GM12878 (cell line): Measurements from ENCODE around the gene MCEE. TPM values are rescaled to one million over a fixed set of nuclear protein-coding genes. Genes with fewer than 3 reads are reported as not detected.

Source experiments
- ATAC-seq: fragments of 200-7000 bp; cut with Tn5 transposase; 3 replicates; pipeline ENCODE4 v1.9.1; 2020; ENCODE audit warnings: mild to moderate bottlenecking, moderate library complexity
- BruUV-seq: library from RNA; stranded (reverse); fragments of 400-500 nt; replicated peaks from 2 replicates; lab custom pipeline; 2021; lab: Mats Ljungman, UMichigan
- CTCF ChIA-PET: fragments of 300-600 bp; sonication (Branson Sonifier 250); formaldehyde crosslinking; extraction: SDS; loops from one replicate; lab custom pipeline; 2021; ENCODE audit warnings: inconsistent platforms; lab: Yijun Ruan, JAX
- POLR2A ChIA-PET: fragments of 350-600 bp; formaldehyde crosslinking; extraction: SDS; loops from one replicate; lab custom pipeline; 2021; ENCODE audit warnings: inconsistent platforms; lab: Charles Lee
- RAD21 ChIA-PET: fragments of 300-600 bp; sonication (Branson Sonifier 250); formaldehyde crosslinking; loops from one replicate; lab custom pipeline; 2023; ENCODE audit warnings: antibody characterized with exemption; ENCODE audit not compliant: unreplicated experiment; lab: Charles Lee
- SMC1A ChIA-PET: fragments of 300-600 bp; sonication (Branson Sonifier 250); formaldehyde crosslinking; loops from one replicate; lab custom pipeline; 2023; ENCODE audit not compliant: unreplicated experiment, uncharacterized antibody; lab: Charles Lee
- DNase-seq: peaks from one replicate; pipeline ENCODE4 v3.0.0-alpha.2; 2011; ENCODE audit warnings: low read depth, low spot score
- FAIRE-seq: peaks from 3 replicates; lab custom pipeline; 2011; peaks lifted over from hg19 to GRCh38; lab: Jason Lieb, UNC
- H2AFZ ChIP-seq: 2 replicates; pipeline ENCODE4 v1.6.0; 2011; ENCODE audit warnings: low read depth, low read length, control low read depth; ENCODE audit not compliant: control insufficient read depth
- H3K27ac ChIP-seq: 2 replicates; pipeline ENCODE4 v1.5.1; 2011; ENCODE audit warnings: control low read depth; ENCODE audit not compliant: control insufficient read depth, insufficient read depth
- H3K27me3 ChIP-seq, 2 experiments: replicated peaks in 1 of 2; 2 replicates each; pipeline versions ENCODE4 v1.6.0 to v1.6.1; 2011; ENCODE audit warnings: low read length in 1 of 2; ENCODE audit not compliant: control insufficient read depth in 2 of 2, insufficient read depth in 2 of 2
- H3K36me3 ChIP-seq, 2 experiments: 2 replicates each; pipeline ENCODE4 v1.5.1; 2011; ENCODE audit warnings: low read length in 1 of 2; ENCODE audit not compliant: control insufficient read depth in 2 of 2, insufficient read depth in 2 of 2
- H3K4me1 ChIP-seq: 2 replicates; pipeline ENCODE4 v1.6.1; 2011; ENCODE audit warnings: mild to moderate bottlenecking, low read length, moderate library complexity, mixed read lengths; ENCODE audit not compliant: control insufficient read depth, insufficient read depth
- H3K4me2 ChIP-seq: 2 replicates; pipeline ENCODE4 v1.6.0; 2011; ENCODE audit warnings: control low read depth; ENCODE audit not compliant: control insufficient read depth, insufficient read depth
- H3K4me3 ChIP-seq: fragments of 200-600 bp; sonication (generic); 2 replicates; pipeline ENCODE4 v1.5.1; 2016
- H3K79me2 ChIP-seq: 2 replicates; pipeline ENCODE4 v1.6.0; 2011; ENCODE audit warnings: low read length; ENCODE audit not compliant: control insufficient read depth, insufficient read depth
- H3K9ac ChIP-seq: 2 replicates; pipeline ENCODE4 v1.8.0; 2011; ENCODE audit warnings: low read length, control low read depth, mixed read lengths; ENCODE audit not compliant: control insufficient read depth, insufficient read depth
- H3K9me3 ChIP-seq: replicated peaks from 3 replicates; pipeline ENCODE4 v1.5.1; 2011; ENCODE audit warnings: mild to moderate bottlenecking, low read length; ENCODE audit not compliant: control insufficient read depth, insufficient read depth
- H4K20me1 ChIP-seq: 2 replicates; pipeline ENCODE4 v1.6.0; 2011; ENCODE audit not compliant: control insufficient read depth, insufficient read depth
- BHLHE40 ChIP-seq, 2 experiments: fragments of 450-650 bp in 1 of 2; IDR thresholded peaks; 2 replicates each; pipeline ENCODE4 v1.6.1; 2011 to 2017; ENCODE audit warnings: low read depth in 2 of 2, borderline replicate concordance in 1 of 2, improper control_type of control experiment in 1 of 2, low read length in 1 of 2, mild to moderate bottlenecking in 1 of 2
- BMI1 ChIP-seq: fragments of 450-650 bp; IDR thresholded peaks from 2 replicates; pipeline ENCODE4 v1.6.1; 2016; ENCODE audit warnings: mild to moderate bottlenecking, moderate library complexity, borderline replicate concordance
- CBFB ChIP-seq: IDR thresholded peaks from 2 replicates; pipeline ENCODE4 v1.6.1; 2016; ENCODE audit warnings: antibody characterized with exemption, low read depth
- CBX5 ChIP-seq: sonication (generic); IDR thresholded peaks from 2 replicates; pipeline ENCODE4 v1.6.1; 2016; ENCODE audit warnings: low read depth, moderate library complexity, mild to moderate bottlenecking, inconsistent platforms
- IRF3 ChIP-seq: fragments of 450-650 bp; IDR thresholded peaks from 2 replicates; pipeline ENCODE4 v1.6.1; 2014; ENCODE audit warnings: mild to moderate bottlenecking
- MLLT1 ChIP-seq: fragments of 450-650 bp; IDR thresholded peaks from 2 replicates; pipeline ENCODE4 v1.6.1; 2016; ENCODE audit warnings: mild to moderate bottlenecking
- NFYB ChIP-seq: IDR thresholded peaks from 2 replicates; pipeline ENCODE4 v1.6.1; 2011; ENCODE audit warnings: low read depth, mild to moderate bottlenecking, low read length, improper control_type of control experiment, moderate library complexity; ENCODE audit not compliant: insufficient read depth
- PBX3 ChIP-seq: IDR thresholded peaks from 2 replicates; pipeline ENCODE4 v1.6.1; 2011; ENCODE audit warnings: mild to moderate bottlenecking, low read depth, low read length, moderate library complexity; ENCODE audit not compliant: insufficient replicate concordance
- RB1 ChIP-seq: fragments of 450-650 bp; formaldehyde crosslinking; IDR thresholded peaks from 2 replicates; pipeline ENCODE4 v1.6.1; 2017; ENCODE audit warnings: mild to moderate bottlenecking, borderline replicate concordance
- SPI1 ChIP-seq: IDR thresholded peaks from 2 replicates; pipeline ENCODE4 v1.6.1; 2011; ENCODE audit warnings: low read depth, mild to moderate bottlenecking, low read length, moderate library complexity, borderline replicate concordance; ENCODE audit not compliant: insufficient read depth
- SRF ChIP-seq, 2 experiments: IDR thresholded peaks; 2 replicates each; pipeline ENCODE4 v1.6.1; 2011; ENCODE audit warnings: low read depth in 2 of 2, low read length in 2 of 2, mild to moderate bottlenecking in 1 of 2, moderate library complexity in 1 of 2
- STAT1 ChIP-seq: fragments of 450-650 bp; conservative IDR thresholded peaks from 2 replicates; pipeline ENCODE4 v1.6.1; 2014; ENCODE audit warnings: antibody characterized with exemption, mild to moderate bottlenecking
- YBX1 ChIP-seq: fragments of 450-650 bp; IDR thresholded peaks from 2 replicates; pipeline ENCODE4 v1.6.1; 2016; ENCODE audit warnings: antibody characterized with exemption
- ZNF207 ChIP-seq: fragments of 450-650 bp; IDR thresholded peaks from 2 replicates; pipeline ENCODE4 v1.6.1; 2014; ENCODE audit warnings: antibody characterized with exemption, mild to moderate bottlenecking, borderline replicate concordance
- WGBS: methylation state at CpG from one replicate; pipeline ENCODE4 v1.1.6; 2016; ENCODE audit warnings: low lambda C conversion rate; ENCODE audit not compliant: insufficient replicate concordance, insufficient coverage; ENCODE audit errors: missing lambda C conversion rate; 5-methylcytosine and 5-hydroxymethylcytosine counted together
- in situ Hi-C: fragments of 300-500 bp; cut with MboI; formaldehyde crosslinking; loops from 9 replicates; pipeline ENCODE4 v1.14.3; 2018; ENCODE audit warnings: mixed read lengths
- intact Hi-C: fragments of 100-400 bp; cut with micrococcal nuclease; formaldehyde crosslinking; loops from one replicate; pipeline ENCODE4 v1.14.2; 2022; ENCODE audit not compliant: unreplicated experiment
- polyA plus RNA-seq, 11 experiments: library from polyadenylated mRNA; depleted of rRNA in 4 of 11; unstranded in 6 of 11; stranded (reverse) in 5 of 11; fragments of >200 nt; fragmentation: Nextera tagmentation in 4 of 11; fragmentation: Illumina TruSeq in 1 of 11; extraction: Ambion mirVana in 4 of 11; extraction: Trizol in 1 of 11; gene quantifications; 1 replicate in 1 of 11; 2 replicates in 10 of 11; pipeline versions ENCODE4 v1.2.1 to v1.2.3, GENCODE V29; 2011 to 2016; ENCODE audit warnings: inconsistent platforms in 2 of 11, missing spikeins in 2 of 11, low read depth in 1 of 11
- total RNA-seq, 4 experiments: library from RNA; depleted of rRNA in 3 of 4; stranded (reverse); fragments of >200 nt in 3 of 4; fragmentation: Illumina TruSeq in 1 of 4; extraction: Trizol in 1 of 4; gene quantifications; 2 replicates each; pipeline versions ENCODE4 v1.2.1 to v1.2.3, GENCODE V29; 2013 to 2021

The MCEE gene
- total and polyA plus RNA-seq, 10 of the 15 experiments (the other 5 are each of a cell fraction or from before 2014, with no cell fraction given) = 17.3 to 63.4 (median 20.9) TPM

GRCh38 chr2:71126957-71127356, 3.1 kb downstream of the MCEE start:
- BruUV-seq = no TSS peak
- POLR2A ChIA-PET = interaction anchor here (0.8 to 1.5 kb wide), 4 partner anchors 26 to 266 kb away, joined by 3 to 11 read pairs (median 5); partner anchors contain the start of gene NAGK
- intact Hi-C loops = no loop called here

More at GRCh38 chr2:71126957-71127356, 3.1 kb downstream of the MCEE start:
- 96% methylated on average over 3 of the region's 3 CpGs for WGBS
- Histone ChIP-seq H3K4me1 (peaks cover 5% of the 10 kb centered on the region; the same call in 1 of the 2 replicates), H3K27me3 (no peaks in the 10 kb centered on the region), H3K4me2 (no peak overlapping the region; the same call in 1 of the 2 replicates), H2AFZ (no peak overlapping the region), H3K9ac (no peak overlapping the region), H3K27ac (no peak overlapping the region), H3K9me3 (no peaks in the 10 kb centered on the region), H3K4me3 (no peak overlapping the region), H4K20me1 (no peaks in the 10 kb centered on the region), H3K36me3 (no peaks in the 10 kb centered on the region; a peak in 1 of 4 replicates), H3K79me2 (peaks cover 47% of the 10 kb centered on the region)
- RAD21 ChIA-PET = interaction anchor here (0.7 to 1.6 kb wide), 3 partner anchors 13 to 457 kb away, joined by 3 to 6 read pairs (median 5); no protein-coding TSS in a partner anchor
- CTCF ChIA-PET = interaction anchor here (0.5 to 3.2 kb wide), 8 partner anchors 11 to 342 kb away, joined by 3 to 24 read pairs (median 4); no protein-coding TSS in a partner anchor
- DNase-seq = no peak
- no peak for FAIRE-seq
- SMC1A ChIA-PET = interaction anchor here (1.2 to 2.1 kb wide), 6 partner anchors 9 to 56 kb away, joined by 3 to 12 read pairs (median 6); no protein-coding TSS in a partner anchor
- no peak for ATAC-seq
- in situ Hi-C loops = no loop called here
- TF ChIP-seq ZNF207 (no peak), NFYB (no peak), YBX1 (no peak), IRF3 (no peak), SPI1 (no peak), RB1 (no peak), MLLT1 (no peak), PBX3 (no peak), STAT1 (no peak), CBX5 (no peak), CBFB (no peak), BHLHE40 (IDR thresholded peaks at IDR 0.05; ENCODE audit: borderline replicate concordance in 1 of 2, low read depth in 2 of 2, low read length in 1 of 2) (no peak), BMI1 (no peak), SRF (IDR thresholded peaks at IDR 0.05; ENCODE audit: low read depth in 2 of 2, low read length in 2 of 2) (no peak)
